ENCODE results near the gene NKX2-3.

The NKX2-3 gene

GRCh38 chr10:99582255-99582770 lies 49.6 kb downstream of the NKX2-3 start:
- no peak for DNase-seq (ENCODE audit: low read depth)

- no peak for DNase-seq (ENCODE audit: low read depth)
These were observed 50.9 kb downstream of the NKX2-3 start for GRCh38 chr10:99583687-99584086.
